ENCODE results near the gene USP37. TPM values are rescaled to one million over a fixed set of nuclear protein-coding genes. Genes with fewer than 3 reads are reported as not detected.
A peak's percentile ranks its signal among the peaks of the same experiment; 100 is the strongest.

Gene USP37
- total RNA-seq, 1 experiment from 2014 or later: 23.5 TPM

- TF ChIP-seq SIN3A (IDR thresholded peaks at IDR 0.05; ENCODE audit: low read depth): no peak
- BruUV-seq (replicated peaks): no TSS peak
- no peaks in the 10 kb centered on the region for H4K20me1 ChIP-seq (ENCODE audit: insufficient read depth)
- no peaks in the 10 kb centered on the region for H3K79me2 ChIP-seq (ENCODE audit: insufficient read depth, low read length)
- H3K4me2 ChIP-seq (ENCODE audit: low read length): no peak overlapping the region
- intact Hi-C loops (cut with micrococcal nuclease): no loop called here
- H3K9ac ChIP-seq (ENCODE audit: low read length): no peak overlapping the region
- no peak overlapping the region for H3K27ac ChIP-seq (ENCODE audit: low read depth, low read length)
- H3K4me1 ChIP-seq (ENCODE audit: control insufficient read depth in 1 of 2, insufficient read depth in 2 of 2, low read length in 2 of 2): no peaks in the 10 kb centered on the region
- H3K4me3 ChIP-seq (replicated peaks in 1 of 2; ENCODE audit: low read depth in 1 of 2, low read length in 2 of 2): no peak overlapping the region
- no peaks in the 10 kb centered on the region for H3K9me2 ChIP-seq (ENCODE audit: insufficient read depth)
- no peaks in the 10 kb centered on the region for H3K27me3 ChIP-seq (ENCODE audit: insufficient read depth, low read length)
- DNase-seq (ENCODE audit: low read depth, low spot score) (no peak), ATAC-seq (no peak)
- POLR2A ChIA-PET: no interaction called here
- RAD21 ChIA-PET (ENCODE audit: low non-redundant PET in 1 of 2, low total read pairs in 2 of 2, uncharacterized antibody in 2 of 2, unreplicated experiment in 2 of 2): no interaction called here
- no peak overlapping the region for H2AFZ ChIP-seq (ENCODE audit: low read depth, low read length, poor library complexity, severe bottlenecking)
- H3K9me3 ChIP-seq (ENCODE audit: control insufficient read depth in 1 of 2, insufficient read depth in 1 of 2, low read depth in 1 of 2, low read length in 2 of 2): no peaks in the 10 kb centered on the region
- CTCF ChIA-PET: no interaction called here
- H3K36me3 ChIP-seq (ENCODE audit: control insufficient read depth in 1 of 2, insufficient read depth in 2 of 2, low read length in 2 of 2): peaks cover 8 to 14% of the 10 kb centered on the region in 2 experiments; a peak in 2 of 4 replicates
Observed at GRCh38 chr2:218470448-218470847, 97.7 kb downstream of the USP37 start.

GRCh38 chr2:218465987-218466633 lies 102.0 kb downstream of the USP37 start:
- Histone ChIP-seq H4K20me1 (ENCODE audit: insufficient read depth) (no peaks in the 10 kb centered on the region), H3K9me2 (ENCODE audit: insufficient read depth) (no peaks in the 10 kb centered on the region), H3K36me3 (ENCODE audit: control insufficient read depth in 1 of 2, insufficient read depth in 2 of 2, low read length in 2 of 2) (peaks cover 3 to 13% of the 10 kb centered on the region in 2 experiments), H3K4me1 (ENCODE audit: control insufficient read depth in 1 of 2, insufficient read depth in 2 of 2, low read length in 2 of 2) (no peaks in the 10 kb centered on the region), H3K9ac (ENCODE audit: low read length) (no peak overlapping the region), H3K4me3 (replicated peaks in 1 of 2; ENCODE audit: low read depth in 1 of 2, low read length in 2 of 2) (no peak overlapping the region), H3K27ac (ENCODE audit: low read depth, low read length) (no peak overlapping the region), H2AFZ (ENCODE audit: low read depth, low read length, poor library complexity, severe bottlenecking) (no peak overlapping the region), H3K9me3 (ENCODE audit: control insufficient read depth in 1 of 2, insufficient read depth in 1 of 2, low read depth in 1 of 2, low read length in 2 of 2) (no peaks in the 10 kb centered on the region), H3K27me3 (ENCODE audit: insufficient read depth, low read length) (no peaks in the 10 kb centered on the region), H3K79me2 (ENCODE audit: insufficient read depth, low read length) (no peaks in the 10 kb centered on the region), H3K4me2 (ENCODE audit: low read length) (no peak overlapping the region)
- ATAC-seq (peak; percentile 57; the same call in 1 of the 2 replicates), DNase-seq (ENCODE audit: low read depth, low spot score) (no peak)
- ChIA-PET RAD21 (ENCODE audit: low non-redundant PET in 1 of 2, low total read pairs in 2 of 2, uncharacterized antibody in 2 of 2, unreplicated experiment in 2 of 2) (no interaction called here), POLR2A (no interaction called here), CTCF (interaction anchor here (1.3 to 2.0 kb wide), 5 partner anchors 9 to 195 kb away, joined by 3 to 9 read pairs (median 5); partner anchors contain the start of gene CATIP)
- intact Hi-C loops (cut with micrococcal nuclease): loop anchor here (1.0 to 2.0 kb wide), 4 partner anchors 59 to 279 kb away; no protein-coding TSS in a partner anchor
- BruUV-seq (replicated peaks): no TSS peak
- peak; percentile 30 to 64 (median 33); a peak in 4 of 6 replicates for TF ChIP-seq CTCF (IDR thresholded peaks at IDR 0.05 in 2 of 3, conservative IDR thresholded peaks at IDR 0.05 in 1 of 3; ENCODE audit: borderline replicate concordance in 1 of 3, insufficient read depth in 1 of 3, low read depth in 2 of 3, low read length in 2 of 3)
- TF ChIP-seq RAD21 (IDR thresholded peaks at IDR 0.05; ENCODE audit: low read depth): peak; percentile 57
- TF ChIP-seq ZBTB33 (IDR thresholded peaks at IDR 0.05; ENCODE audit: extremely low read depth, insufficient replicate concordance, low read length): no peak

All from HCT116 (cell line).